Hepatocyte (in vitro differentiated cells): ENCODE measurements around the gene GABBR1. TPM values are rescaled to one million over a fixed set of nuclear protein-coding genes. Genes with fewer than 3 reads are reported as not detected.

Experiments used
- DNase-seq: peaks from one replicate; pipeline ENCODE4 v3.0.0-alpha.2; 2016; ENCODE audit warnings: low spot score
- H2AFZ ChIP-seq: fragments of 200-600 bp; sonication (generic); 2 replicates; pipeline ENCODE4 v1.6.0; 2016; ENCODE audit warnings: antibody characterized with exemption, mild to moderate bottlenecking
- H3K27ac ChIP-seq: fragments of 200-600 bp; sonication (generic); 2 replicates; pipeline ENCODE4 v1.5.1; 2016; ENCODE audit warnings: mild to moderate bottlenecking
- H3K27me3 ChIP-seq: fragments of 200-600 bp; sonication (generic); 2 replicates; pipeline ENCODE4 v1.6.1; 2016
- H3K36me3 ChIP-seq: fragments of 200-600 bp; sonication (generic); replicated peaks from 2 replicates; pipeline ENCODE4 v1.5.1; 2016; ENCODE audit warnings: low read depth; ENCODE audit not compliant: insufficient read depth
- H3K4me1 ChIP-seq: fragments of 200-600 bp; sonication (generic); 2 replicates; pipeline ENCODE4 v1.5.1; 2016; ENCODE audit warnings: mild to moderate bottlenecking, moderate library complexity; ENCODE audit not compliant: insufficient read depth
- H3K4me2 ChIP-seq: fragments of 200-600 bp; sonication (generic); 2 replicates; pipeline ENCODE4 v1.6.0; 2016
- H3K4me3 ChIP-seq: fragments of 200-600 bp; sonication (generic); 2 replicates; pipeline ENCODE4 v1.5.1; 2016; ENCODE audit warnings: mild to moderate bottlenecking
- H3K79me2 ChIP-seq: fragments of 200-600 bp; sonication (generic); 2 replicates; pipeline ENCODE4 v1.6.0; 2017; ENCODE audit warnings: mild to moderate bottlenecking
- H3K9me2 ChIP-seq: fragments of 200-600 bp; sonication (generic); replicated peaks from 2 replicates; pipeline ENCODE4 v1.6.0; 2017; ENCODE audit warnings: mild to moderate bottlenecking; ENCODE audit not compliant: insufficient read depth
- H3K9me3 ChIP-seq: fragments of 200-600 bp; sonication (generic); 2 replicates; pipeline ENCODE4 v1.5.1; 2016; ENCODE audit warnings: low read depth, mild to moderate bottlenecking
- H4K20me1 ChIP-seq: fragments of 200-600 bp; sonication (generic); 2 replicates; pipeline ENCODE4 v1.6.0; 2016; ENCODE audit warnings: mild to moderate bottlenecking; ENCODE audit not compliant: insufficient read depth, poor library complexity, severe bottlenecking
- EZH2 ChIP-seq: fragments of 200-600 bp; sonication (generic); IDR thresholded peaks from 2 replicates; pipeline ENCODE4 v1.6.1; 2016; ENCODE audit warnings: antibody characterized with exemption, mild to moderate bottlenecking, borderline replicate concordance
- EZH2phosphoT487 ChIP-seq: fragments of 200-600 bp; sonication (generic); IDR thresholded peaks from one replicate; pipeline ENCODE4 v1.6.1; 2018; ENCODE audit warnings: antibody characterized with exemption, mild to moderate bottlenecking, low read depth, moderate library complexity; ENCODE audit not compliant: unreplicated experiment, severe bottlenecking
- WGBS: methylation state at CpG from one replicate; pipeline ENCODE4 v1.1.6; 2016; ENCODE audit warnings: low lambda C conversion rate; ENCODE audit errors: missing lambda C conversion rate; 5-methylcytosine and 5-hydroxymethylcytosine counted together
- polyA plus RNA-seq: library from polyadenylated mRNA; unstranded; fragments of >200 nt; fragmentation: Nextera tagmentation; extraction: Ambion mirVana; gene quantifications from 2 replicates; pipeline ENCODE4 v1.2.1, GENCODE V29; 2016
- total RNA-seq: library from RNA; depleted of rRNA; stranded (reverse); fragments of >200 nt; gene quantifications from 2 replicates; pipeline ENCODE4 v1.2.3, GENCODE V29; 2014
- TF ChIP-seq, protein P1 (sequence below): fragments of 200-600 bp; sonication (generic); IDR thresholded peaks from 2 replicates; pipeline ENCODE4 v1.5.1; 2016; ENCODE audit warnings: antibody characterized with exemption, mild to moderate bottlenecking; ENCODE audit not compliant: poor library complexity

GABBR1 gene
- total and polyA plus RNA-seq, 2 experiments from 2014 or later = 9.9 to 11.3 TPM

DNA sequence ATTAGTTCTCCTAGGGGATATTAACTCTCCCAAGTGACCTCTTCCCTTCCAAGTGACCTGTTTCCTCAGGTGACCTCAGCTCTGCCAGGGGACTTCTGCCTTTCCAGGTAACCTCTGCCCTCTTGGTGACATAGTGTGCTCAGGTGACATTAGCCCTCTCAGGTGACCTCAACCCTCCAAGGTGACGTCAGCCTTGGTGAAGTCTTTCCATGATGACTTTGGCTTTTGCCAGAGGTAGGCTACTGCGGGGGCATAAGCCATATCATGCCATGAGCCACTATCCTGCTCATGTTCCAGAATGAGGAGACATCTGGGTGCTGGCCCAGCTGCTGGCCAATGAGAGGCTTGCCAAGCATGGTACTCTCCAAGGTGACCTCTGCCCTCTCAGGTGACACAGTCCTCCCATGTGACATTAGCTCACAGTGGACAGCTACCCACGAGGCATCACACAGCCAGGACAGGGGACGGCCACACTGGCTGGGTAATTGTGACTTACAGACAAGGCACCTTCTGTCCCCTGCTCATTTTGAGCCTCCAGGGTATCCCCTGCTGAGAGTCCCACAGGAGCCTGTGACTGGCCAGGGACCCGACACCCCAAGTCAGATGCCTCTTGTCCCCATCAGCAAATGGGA is 104.6 kb downstream of the GABBR1 start:
- Histone ChIP-seq H3K27ac (no peak overlapping the region), H3K4me1 (no peaks in the 10 kb centered on the region), H3K36me3 (no peaks in the 10 kb centered on the region), H3K79me2 (no peaks in the 10 kb centered on the region), H3K9me2 (no peaks in the 10 kb centered on the region), H3K4me3 (no peak overlapping the region), H4K20me1 (no peaks in the 10 kb centered on the region), H3K4me2 (no peak overlapping the region), H3K27me3 (no peaks in the 10 kb centered on the region), H2AFZ (no peak overlapping the region), H3K9me3 (no peaks in the 10 kb centered on the region)
- WGBS = 84% methylated on average over 5 of the region's 5 CpGs
- TF ChIP-seq, protein P1, sequence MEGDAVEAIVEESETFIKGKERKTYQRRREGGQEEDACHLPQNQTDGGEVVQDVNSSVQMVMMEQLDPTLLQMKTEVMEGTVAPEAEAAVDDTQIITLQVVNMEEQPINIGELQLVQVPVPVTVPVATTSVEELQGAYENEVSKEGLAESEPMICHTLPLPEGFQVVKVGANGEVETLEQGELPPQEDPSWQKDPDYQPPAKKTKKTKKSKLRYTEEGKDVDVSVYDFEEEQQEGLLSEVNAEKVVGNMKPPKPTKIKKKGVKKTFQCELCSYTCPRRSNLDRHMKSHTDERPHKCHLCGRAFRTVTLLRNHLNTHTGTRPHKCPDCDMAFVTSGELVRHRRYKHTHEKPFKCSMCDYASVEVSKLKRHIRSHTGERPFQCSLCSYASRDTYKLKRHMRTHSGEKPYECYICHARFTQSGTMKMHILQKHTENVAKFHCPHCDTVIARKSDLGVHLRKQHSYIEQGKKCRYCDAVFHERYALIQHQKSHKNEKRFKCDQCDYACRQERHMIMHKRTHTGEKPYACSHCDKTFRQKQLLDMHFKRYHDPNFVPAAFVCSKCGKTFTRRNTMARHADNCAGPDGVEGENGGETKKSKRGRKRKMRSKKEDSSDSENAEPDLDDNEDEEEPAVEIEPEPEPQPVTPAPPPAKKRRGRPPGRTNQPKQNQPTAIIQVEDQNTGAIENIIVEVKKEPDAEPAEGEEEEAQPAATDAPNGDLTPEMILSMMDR = no peak
- TF ChIP-seq EZH2phosphoT487 (no peak), EZH2 (no peak)
- no peak for DNase-seq

DNA sequence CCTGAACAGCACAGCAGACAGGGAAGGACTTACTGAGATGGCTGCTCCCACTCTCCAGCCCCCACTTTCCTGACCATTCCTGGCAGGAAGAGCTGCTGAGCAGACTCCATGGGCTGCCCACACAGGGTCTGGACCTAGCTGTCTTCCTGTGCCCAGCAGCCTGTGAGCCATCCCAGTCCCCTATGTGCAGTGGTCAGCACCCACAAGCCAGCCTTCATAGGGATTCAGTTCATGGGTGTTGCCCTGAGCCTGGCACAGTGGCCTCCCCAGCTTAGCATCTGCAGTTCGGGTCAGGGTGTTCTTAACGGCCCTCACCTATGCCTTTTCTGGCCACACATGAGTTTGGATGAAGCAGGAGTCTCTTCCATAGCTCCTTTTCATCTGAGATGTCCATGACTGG is 105.4 kb downstream of the GABBR1 start:
- H4K20me1 ChIP-seq = no peaks in the 10 kb centered on the region
- no peaks in the 10 kb centered on the region for H3K36me3 ChIP-seq
- H3K27me3 ChIP-seq = no peaks in the 10 kb centered on the region
- no peak overlapping the region for H3K4me3 ChIP-seq
- no peaks in the 10 kb centered on the region for H3K79me2 ChIP-seq
- H3K4me1 ChIP-seq = no peaks in the 10 kb centered on the region
- no peak for TF ChIP-seq EZH2phosphoT487
- TF ChIP-seq, protein P1 = no peak
- no peak for TF ChIP-seq EZH2
- H3K4me2 ChIP-seq = no peak overlapping the region
- 79% methylated on average over 2 of the region's 2 CpGs for WGBS
- H3K9me2 ChIP-seq = no peaks in the 10 kb centered on the region
- no peak overlapping the region for H3K27ac ChIP-seq
- DNase-seq = no peak
- H2AFZ ChIP-seq = no peak overlapping the region
- H3K9me3 ChIP-seq = no peaks in the 10 kb centered on the region

DNA sequence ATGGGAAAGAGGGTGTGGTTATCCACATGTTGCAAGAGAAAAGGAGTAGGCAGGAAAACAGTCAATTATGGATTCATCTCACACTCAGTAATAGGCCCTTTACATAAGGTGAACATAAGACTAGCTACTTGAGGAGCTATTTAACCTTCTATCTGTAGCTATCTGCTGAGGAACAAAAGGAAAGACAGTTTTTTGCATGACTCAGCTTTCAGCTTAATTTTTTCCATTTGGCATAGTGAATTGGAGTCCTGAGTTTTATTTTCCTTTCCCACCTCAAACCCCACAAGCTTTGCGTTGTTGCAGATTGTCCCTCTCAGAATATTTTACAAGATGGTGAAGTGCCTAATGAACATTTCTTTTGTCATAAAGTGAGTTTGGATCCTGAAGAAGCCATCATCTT is 105.9 kb downstream of the GABBR1 start:
- 97% methylated on average over 1 of the region's 1 CpG for WGBS
- no peaks in the 10 kb centered on the region for H3K4me1 ChIP-seq
- DNase-seq = no peak
- no peak overlapping the region for H2AFZ ChIP-seq
- H3K4me3 ChIP-seq = no peak overlapping the region
- H3K79me2 ChIP-seq = no peaks in the 10 kb centered on the region
- H3K36me3 ChIP-seq = no peaks in the 10 kb centered on the region
- H3K27me3 ChIP-seq = no peaks in the 10 kb centered on the region
- TF ChIP-seq, protein P1 = no peak
- TF ChIP-seq EZH2phosphoT487 = no peak
- no peaks in the 10 kb centered on the region for H3K9me3 ChIP-seq
- H3K9me2 ChIP-seq = no peaks in the 10 kb centered on the region
- H4K20me1 ChIP-seq = no peaks in the 10 kb centered on the region
- H3K4me2 ChIP-seq = no peak overlapping the region
- H3K27ac ChIP-seq = no peak overlapping the region

DNA sequence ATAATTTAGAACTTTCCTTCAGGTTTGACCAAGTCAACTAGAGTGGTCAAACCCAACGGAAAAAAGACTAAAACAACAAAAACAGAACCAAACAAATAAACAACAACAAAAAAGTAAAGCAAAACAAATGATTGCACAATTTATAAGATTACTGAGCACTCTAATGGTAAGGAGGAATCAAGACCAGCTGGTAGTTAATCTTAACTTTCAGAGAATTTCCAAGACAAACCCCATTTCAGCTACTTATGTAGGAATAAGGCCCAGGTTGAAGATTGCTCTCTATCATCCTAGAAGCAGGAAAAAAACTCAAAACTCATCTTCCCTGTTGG is 107.7 kb downstream of the GABBR1 start:
- H3K4me2 ChIP-seq = no peak overlapping the region
- no peak overlapping the region for H3K4me3 ChIP-seq
- no peak for DNase-seq
- no peaks in the 10 kb centered on the region for H3K4me1 ChIP-seq
- H3K9me2 ChIP-seq = no peaks in the 10 kb centered on the region
- H3K79me2 ChIP-seq = no peaks in the 10 kb centered on the region
- H3K27ac ChIP-seq = no peak overlapping the region
- H3K36me3 ChIP-seq = no peaks in the 10 kb centered on the region
- TF ChIP-seq, protein P1 = no peak
- no peak for TF ChIP-seq EZH2
- TF ChIP-seq EZH2phosphoT487 = no peak
- H4K20me1 ChIP-seq = no peaks in the 10 kb centered on the region
- no peak overlapping the region for H2AFZ ChIP-seq
- 0% methylated on average over 1 of the region's 1 CpG for WGBS
- H3K9me3 ChIP-seq = no peaks in the 10 kb centered on the region
- no peaks in the 10 kb centered on the region for H3K27me3 ChIP-seq
